Measurements from ENCODE around the gene PRSS12. TPM values are rescaled to one million over a fixed set of nuclear protein-coding genes. Genes with fewer than 3 reads are reported as not detected.

The PRSS12 gene
- total and polyA plus RNA-seq, 2 experiments from 2014 or later: 5.5 to 12.9 TPM

DNA sequence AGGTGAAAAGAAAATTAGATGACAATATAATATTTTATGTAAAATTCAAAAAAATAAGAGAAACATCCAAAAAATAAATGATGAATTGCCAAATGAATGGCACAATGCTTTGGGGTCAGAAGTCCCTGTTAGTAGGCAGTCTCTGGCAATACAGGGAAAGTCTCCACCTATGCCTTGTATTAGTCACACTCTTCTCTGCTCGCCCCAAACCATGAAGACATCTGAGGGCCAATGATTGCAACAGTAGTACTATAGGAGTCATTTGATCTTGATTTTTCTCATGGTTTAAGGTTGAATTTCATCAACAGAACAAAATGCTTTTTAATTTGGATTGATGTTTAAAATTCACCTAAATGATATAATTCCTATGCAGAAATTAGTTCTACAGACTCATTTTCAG lies 3.9 kb upstream of the PRSS12 start:
- Mint-ChIP-seq H3K27ac (no peak overlapping the region), H3K27me3 (ENCODE audit: insufficient read depth, low read depth, poor library complexity) (peaks cover 15% of the 10 kb centered on the region), H3K36me3 (ENCODE audit: low read depth) (no peaks in the 10 kb centered on the region; the same call in 2 of the 3 replicates), H3K4me1 (peaks cover 29% of the 10 kb centered on the region), H3K9me3 (no peaks in the 10 kb centered on the region), H3K4me3 (no peak overlapping the region)
- peaks cover 21% of the 10 kb centered on the region for H3K4me1 ChIP-seq (ENCODE audit: insufficient read depth)
- no peaks in the 10 kb centered on the region for H3K79me2 ChIP-seq (replicated peaks; ENCODE audit: insufficient read depth)
- no peak for DNase-seq (ENCODE audit: low spot score)
- H3K36me3 ChIP-seq (ENCODE audit: insufficient read depth): no peaks in the 10 kb centered on the region
- peaks cover 22% of the 10 kb centered on the region for H3K27me3 ChIP-seq (ENCODE audit: insufficient read depth)
- no peak for ATAC-seq
- no peaks in the 10 kb centered on the region for H3F3A ChIP-seq (replicated peaks; ENCODE audit: low read depth)
- no peaks in the 10 kb centered on the region for H3K9me2 ChIP-seq (ENCODE audit: insufficient read depth)
- no peak overlapping the region for H2AFZ ChIP-seq
- no peak overlapping the region for H3K27ac ChIP-seq (ENCODE audit: low read depth)
- TF ChIP-seq POLR2AphosphoS5 (IDR thresholded peaks at IDR 0.05; ENCODE audit: low read depth) (no peak), CREB1 (CRISPR knock-in tag; IDR thresholded peaks at IDR 0.05; ENCODE audit: low read depth) (no peak), NANOG (IDR thresholded peaks at IDR 0.05; ENCODE audit: borderline replicate concordance) (no peak), STAT1 (IDR thresholded peaks at IDR 0.05; ENCODE audit: unreplicated experiment) (no peak), ZNF462 (CRISPR knock-in tag; IDR thresholded peaks at IDR 0.05) (no peak), ZNF331 (CRISPR knock-in tag; IDR thresholded peaks at IDR 0.05; ENCODE audit: low read depth) (no peak), EZH2 (IDR thresholded peaks at IDR 0.05; ENCODE audit: low read depth, unreplicated experiment) (no peak), EZH2phosphoT487 (IDR thresholded peaks at IDR 0.05; ENCODE audit: unreplicated experiment) (no peak), ETS1 (IDR thresholded peaks at IDR 0.05) (no peak), ZNF114 (CRISPR knock-in tag; IDR thresholded peaks at IDR 0.05) (no peak), CTCF (conservative IDR thresholded peaks at IDR 0.05; ENCODE audit: low read depth in 2 of 2) (no peak), JUNB (IDR thresholded peaks at IDR 0.05; ENCODE audit: unreplicated experiment) (no peak)
- TF ChIP-seq, protein P1, sequence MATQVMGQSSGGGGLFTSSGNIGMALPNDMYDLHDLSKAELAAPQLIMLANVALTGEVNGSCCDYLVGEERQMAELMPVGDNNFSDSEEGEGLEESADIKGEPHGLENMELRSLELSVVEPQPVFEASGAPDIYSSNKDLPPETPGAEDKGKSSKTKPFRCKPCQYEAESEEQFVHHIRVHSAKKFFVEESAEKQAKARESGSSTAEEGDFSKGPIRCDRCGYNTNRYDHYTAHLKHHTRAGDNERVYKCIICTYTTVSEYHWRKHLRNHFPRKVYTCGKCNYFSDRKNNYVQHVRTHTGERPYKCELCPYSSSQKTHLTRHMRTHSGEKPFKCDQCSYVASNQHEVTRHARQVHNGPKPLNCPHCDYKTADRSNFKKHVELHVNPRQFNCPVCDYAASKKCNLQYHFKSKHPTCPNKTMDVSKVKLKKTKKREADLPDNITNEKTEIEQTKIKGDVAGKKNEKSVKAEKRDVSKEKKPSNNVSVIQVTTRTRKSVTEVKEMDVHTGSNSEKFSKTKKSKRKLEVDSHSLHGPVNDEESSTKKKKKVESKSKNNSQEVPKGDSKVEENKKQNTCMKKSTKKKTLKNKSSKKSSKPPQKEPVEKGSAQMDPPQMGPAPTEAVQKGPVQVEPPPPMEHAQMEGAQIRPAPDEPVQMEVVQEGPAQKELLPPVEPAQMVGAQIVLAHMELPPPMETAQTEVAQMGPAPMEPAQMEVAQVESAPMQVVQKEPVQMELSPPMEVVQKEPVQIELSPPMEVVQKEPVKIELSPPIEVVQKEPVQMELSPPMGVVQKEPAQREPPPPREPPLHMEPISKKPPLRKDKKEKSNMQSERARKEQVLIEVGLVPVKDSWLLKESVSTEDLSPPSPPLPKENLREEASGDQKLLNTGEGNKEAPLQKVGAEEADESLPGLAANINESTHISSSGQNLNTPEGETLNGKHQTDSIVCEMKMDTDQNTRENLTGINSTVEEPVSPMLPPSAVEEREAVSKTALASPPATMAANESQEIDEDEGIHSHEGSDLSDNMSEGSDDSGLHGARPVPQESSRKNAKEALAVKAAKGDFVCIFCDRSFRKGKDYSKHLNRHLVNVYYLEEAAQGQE (IDR thresholded peaks at IDR 0.05; ENCODE audit: unreplicated experiment): no peak
- H4K20me1 ChIP-seq (replicated peaks; ENCODE audit: insufficient read depth): no peaks in the 10 kb centered on the region
- no peak overlapping the region for H3K4me3 ChIP-seq
- H3K4me2 ChIP-seq: no peak overlapping the region

All from GM23338 (cell line).